HG03097 (cell line): ENCODE results near the gene SLC1A5.
"Not testable (repeated sequence)": the region's sequence is repeated elsewhere in the genome, so short reads cannot be mapped to it uniquely, and the experiment has no call there.

Experiments
- ATAC-seq: cut with Tn5 transposase; IDR thresholded peaks from one replicate; pipeline ENCODE4 v1.9.1; 2021; ENCODE audit not compliant: unreplicated experiment, low FRiP score

SLC1A5 gene

DNA sequence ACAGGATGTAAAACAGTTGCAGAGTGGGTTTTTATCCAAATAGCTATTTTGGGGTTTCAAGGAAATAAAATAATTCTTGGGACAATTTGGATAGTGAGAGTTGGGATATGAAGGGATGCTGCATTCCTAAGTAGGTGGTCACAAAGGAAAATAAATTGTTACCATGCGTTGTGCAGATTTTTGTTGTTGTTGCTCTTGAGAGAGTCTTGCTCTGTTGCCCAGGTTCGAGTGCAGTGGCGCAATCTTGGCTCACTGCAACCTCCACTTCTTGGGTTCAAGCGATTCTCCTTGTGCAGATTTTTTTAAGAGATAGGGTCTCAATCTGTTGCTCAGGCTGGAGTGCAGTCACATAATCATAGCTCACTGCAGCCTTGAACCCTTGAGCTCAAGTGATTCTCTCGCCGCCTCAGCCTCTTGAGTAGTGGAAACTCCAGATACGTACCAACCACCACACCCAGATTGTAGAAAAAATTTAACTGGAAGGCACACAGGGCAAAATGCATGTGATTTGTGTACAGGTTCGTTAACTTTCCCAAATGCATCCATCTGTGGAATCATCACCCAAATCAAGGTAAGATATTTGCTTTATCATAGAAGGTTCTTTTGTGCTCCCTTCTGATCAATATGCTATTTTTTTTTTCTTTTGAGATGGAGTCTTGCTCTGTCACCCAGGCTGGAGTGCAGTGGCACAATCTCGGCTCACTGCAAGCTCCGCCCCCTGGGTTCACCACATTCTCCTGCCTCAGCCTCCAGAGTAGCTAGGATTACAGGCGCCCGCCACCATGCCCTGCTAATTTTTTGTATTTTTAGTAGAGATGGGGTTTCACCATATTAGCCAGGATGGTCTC, 16.0 kb downstream of the SLC1A5 start:
- ATAC-seq, result no peak

DNA sequence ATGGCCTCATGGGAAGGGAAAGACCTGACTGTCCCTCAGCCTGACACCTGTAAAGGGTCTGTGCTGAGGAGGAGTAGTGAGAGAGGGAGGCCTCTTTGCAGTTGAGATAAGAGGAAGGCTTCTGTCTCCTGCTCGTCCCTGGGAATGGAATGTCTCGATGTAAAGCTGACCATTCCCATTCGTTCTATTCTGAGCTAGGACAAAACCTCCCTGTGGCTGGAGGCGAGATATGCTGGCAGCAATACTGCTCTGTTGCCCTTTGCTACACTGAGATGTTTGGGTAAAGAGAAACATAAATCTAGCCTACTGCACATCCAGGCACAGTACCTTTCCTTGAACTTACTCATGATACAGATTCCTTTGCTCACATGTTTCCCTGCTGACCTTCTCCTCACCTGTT, 19.6 kb downstream of the SLC1A5 start:
- not testable (repeated sequence) for ATAC-seq

DNA sequence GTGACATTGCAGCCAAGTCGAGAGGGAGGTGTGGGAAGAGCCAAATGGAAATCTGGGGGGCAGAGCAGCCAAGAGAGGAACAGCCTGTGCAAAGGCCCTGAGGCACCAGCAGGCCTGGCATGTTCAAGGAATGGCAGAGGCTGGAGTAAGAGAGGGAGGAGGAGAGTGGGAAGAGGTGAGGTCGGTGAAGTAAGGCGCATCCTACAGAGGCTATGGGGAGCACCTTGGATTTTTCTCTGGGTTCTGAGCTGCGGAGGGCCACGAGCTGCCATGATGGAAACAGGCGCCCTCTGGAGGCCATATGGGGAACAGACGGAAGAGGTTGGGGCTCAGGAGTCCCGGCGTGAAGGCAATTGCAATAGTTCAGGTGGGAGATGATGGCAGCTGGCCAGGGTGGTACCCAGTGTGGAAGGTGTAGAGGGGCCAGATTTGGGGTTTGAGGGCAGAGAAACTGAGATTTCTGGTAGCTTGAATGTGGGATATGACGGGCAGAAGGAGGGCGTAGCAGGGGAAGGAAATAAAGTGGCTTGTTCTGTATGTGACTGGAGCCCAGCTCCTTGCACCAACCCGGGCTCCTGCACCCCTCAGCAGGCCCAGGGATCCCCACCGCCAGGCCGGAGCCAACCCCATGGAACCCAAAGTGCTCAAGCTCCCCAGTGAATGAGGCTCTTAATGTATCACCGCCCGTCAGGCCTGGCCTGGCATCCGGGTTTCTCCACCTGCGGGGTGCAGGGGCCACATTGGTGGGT, 21.7 kb downstream of the SLC1A5 start:
- no peak for ATAC-seq

DNA sequence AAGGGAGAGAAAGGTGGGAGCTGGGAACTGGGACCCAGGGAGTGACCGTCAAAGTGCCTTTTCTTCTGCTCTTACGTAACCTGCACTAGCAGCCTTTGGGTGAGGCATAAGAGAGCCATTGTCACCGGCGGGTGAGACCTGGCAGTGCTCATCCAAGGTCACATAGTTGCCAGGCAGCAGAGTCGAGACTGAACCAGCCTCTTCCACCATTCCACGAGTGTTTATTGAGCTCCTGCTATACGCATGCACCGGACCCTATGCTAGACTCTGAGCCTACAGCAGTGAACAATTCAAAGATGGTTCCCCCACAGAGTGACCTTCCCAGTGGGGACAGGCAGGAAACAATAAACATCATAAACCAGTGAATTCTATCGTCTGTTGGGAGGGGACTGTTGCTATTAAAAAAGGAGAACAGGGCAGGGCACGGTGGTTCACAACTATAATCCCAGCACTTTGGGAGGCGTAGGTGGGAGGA, 23.5 kb downstream of the SLC1A5 start:
- ATAC-seq, result no peak

DNA sequence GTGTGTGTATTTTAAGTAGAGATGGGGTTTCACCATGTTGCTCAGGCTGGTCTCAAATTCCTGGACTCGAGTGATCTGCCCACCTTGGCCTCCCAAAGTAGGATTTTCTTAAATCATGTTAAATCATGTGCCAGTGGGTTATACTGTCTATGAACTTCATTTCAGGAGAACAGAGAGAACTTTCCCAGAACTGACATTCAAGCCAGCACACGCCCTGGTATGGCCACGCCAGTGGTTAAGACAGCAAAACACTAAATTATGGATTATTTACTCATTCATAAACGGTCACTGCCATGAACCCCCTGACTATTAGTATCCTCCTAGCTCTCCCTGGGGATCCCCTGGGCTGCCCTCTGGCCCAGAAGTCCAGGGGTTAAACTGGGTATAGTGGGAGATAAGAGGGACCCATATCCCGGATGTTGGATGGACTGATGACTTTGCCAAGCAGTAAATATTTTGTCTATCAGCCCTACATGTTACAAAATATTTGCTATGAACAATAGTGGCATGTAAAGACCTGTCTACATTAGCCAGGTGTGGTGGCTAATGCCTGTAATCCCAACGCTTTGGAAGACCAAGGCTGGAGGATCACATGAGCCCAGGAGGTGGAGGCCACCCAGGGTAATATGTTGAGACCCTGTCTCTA, 26.0 kb downstream of the SLC1A5 start:
- ATAC-seq, result no peak

DNA sequence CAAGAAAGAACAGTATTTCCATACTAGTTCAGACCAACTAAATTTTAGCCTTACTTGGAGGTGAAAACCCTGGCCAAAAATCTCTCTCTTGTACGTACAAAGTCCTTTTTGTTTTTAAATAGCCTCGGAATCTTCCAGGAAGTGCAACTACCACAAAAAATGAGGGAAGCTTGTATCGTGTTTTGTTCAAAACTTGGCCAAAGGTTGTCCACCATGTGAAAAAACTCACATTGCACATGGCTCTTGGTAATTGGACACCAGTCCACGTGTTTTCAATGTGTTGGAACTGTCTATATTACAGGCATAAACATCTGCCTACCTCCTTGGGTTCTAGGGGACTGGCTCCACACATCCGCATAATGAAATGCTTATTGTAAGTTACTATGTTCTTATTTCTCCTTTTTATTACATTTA, 27.0 kb downstream of the SLC1A5 start:
- ATAC-seq, result no peak

DNA sequence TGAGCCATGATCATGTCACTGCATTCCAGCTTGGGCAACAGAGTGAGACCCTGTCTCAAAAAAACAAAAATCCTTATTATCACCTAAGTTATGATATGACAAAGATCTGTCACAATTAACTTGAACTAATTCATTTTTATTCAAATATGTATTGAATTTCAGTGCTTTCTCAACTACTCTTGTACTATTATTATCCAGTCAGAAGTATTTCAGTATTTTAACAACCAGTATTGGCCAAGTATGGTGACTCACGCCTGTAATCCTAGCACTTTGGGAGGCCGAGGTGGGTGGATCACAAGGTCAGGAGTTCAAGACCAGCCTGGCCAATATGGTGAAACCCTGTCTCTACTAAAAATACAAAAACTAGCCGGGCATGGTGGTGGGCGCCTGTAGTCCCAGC, 27.5 kb downstream of the SLC1A5 start:
- ATAC-seq, result not testable (repeated sequence)

DNA sequence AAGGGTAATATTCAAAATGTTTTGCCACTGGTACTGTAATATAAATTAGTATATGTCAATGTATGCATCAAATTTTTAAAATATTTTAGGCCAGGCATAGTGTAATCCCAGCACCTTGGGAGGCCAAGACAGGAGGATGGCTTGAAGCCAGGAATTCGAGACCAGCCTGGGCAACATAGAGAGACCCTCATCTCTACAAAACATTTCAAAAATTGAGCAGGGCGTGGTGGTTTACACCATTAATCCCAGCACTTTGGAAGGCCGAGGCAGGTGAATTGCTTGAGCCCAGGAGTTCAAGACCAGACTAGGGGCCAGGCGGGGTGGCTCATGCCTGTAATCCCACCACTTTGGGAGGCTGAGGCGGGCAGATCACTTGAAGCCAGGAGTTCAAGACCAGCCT, 28.0 kb downstream of the SLC1A5 start:
- ATAC-seq, result no peak

DNA sequence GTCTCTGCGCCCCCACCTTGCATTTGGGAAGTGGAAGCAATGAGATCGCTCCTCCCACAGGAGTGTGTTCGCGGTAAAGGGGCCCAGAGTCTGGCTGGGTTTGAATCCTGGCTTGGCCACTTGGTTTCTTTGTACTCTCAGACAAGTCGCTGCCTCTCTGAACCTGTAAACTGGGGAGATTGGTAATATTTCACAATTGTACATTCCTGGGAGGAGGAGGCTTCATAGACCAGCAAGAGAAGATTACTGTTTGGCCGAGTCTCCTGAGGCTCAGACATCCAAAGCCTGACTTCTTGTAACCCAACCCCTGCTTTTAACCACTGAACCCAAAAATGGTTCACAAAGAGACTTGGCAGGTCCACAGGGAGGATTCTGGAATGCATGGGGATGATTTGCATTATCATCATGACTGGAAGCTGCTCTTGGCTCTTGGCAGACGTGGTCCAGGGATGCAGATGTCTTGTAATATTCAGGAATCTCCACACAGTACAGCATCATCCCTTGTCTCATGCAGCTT, 28.5 kb downstream of the SLC1A5 start:
- no peak for ATAC-seq

DNA sequence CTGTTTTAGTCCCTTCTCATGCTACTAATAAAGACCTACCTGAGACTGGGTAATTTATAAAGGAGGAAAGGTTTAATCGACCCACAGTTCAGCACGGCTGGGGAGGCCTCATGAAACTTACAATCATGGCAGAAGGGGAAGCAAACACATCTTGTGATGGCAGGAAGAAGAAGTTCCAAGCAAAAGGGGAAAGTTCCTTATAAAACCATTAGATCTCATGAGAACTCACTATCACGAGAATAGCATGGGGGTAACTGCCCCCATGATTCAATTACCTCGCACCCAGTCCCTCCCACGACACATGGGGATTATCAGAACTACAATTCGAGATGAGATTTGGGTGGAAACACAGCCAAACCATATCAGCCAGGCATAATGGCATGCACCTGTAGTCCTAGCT, 29.2 kb downstream of the SLC1A5 start:
- no peak for ATAC-seq

DNA sequence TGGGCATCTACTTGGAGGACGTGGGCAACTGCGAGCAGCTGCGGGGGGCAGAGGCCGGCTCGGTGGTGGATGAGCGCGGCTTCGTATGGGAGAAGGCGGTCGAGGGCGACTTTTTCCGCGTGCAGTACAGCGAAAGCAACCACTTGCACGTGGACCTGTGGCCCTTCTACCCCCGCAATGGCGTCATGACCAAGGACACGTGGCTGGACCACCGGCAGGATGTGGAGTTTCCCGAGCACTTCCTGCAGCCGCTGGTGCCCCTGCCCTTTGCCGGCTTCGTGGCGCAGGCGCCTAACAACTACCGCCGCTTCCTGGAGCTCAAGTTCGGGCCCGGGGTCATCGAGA, 31.9 kb downstream of the SLC1A5 start:
- ATAC-seq, result no peak

DNA sequence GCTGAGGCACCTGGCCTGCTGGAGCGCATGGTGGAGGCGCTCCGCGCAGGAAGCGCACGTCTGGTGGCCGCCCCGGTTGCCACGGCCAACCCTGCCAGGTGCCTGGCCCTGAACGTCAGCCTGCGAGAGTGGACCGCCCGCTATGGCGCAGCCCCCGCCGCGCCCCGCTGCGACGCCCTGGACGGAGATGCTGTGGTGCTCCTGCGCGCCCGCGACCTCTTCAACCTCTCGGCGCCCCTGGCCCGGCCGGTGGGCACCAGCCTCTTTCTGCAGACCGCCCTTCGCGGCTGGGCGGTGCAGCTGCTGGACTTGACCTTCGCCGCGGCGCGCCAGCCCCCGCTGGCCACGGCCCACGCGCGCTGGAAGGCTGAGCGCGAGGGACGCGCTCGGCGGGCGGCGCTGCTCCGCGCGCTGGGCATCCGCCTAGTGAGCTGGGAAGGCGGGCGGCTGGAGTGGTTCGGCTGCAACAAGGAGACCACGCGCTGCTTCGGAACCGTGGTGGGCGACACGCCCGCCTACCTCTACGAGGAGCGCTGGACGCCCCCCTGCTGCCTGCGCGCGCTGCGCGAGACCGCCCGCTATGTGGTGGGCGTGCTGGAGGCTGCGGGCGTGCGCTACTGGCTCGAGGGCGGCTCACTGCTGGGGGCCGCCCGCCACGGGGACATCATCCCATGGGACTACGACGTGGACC, 32.4 kb downstream of the SLC1A5 start:
- ATAC-seq, result no peak

DNA sequence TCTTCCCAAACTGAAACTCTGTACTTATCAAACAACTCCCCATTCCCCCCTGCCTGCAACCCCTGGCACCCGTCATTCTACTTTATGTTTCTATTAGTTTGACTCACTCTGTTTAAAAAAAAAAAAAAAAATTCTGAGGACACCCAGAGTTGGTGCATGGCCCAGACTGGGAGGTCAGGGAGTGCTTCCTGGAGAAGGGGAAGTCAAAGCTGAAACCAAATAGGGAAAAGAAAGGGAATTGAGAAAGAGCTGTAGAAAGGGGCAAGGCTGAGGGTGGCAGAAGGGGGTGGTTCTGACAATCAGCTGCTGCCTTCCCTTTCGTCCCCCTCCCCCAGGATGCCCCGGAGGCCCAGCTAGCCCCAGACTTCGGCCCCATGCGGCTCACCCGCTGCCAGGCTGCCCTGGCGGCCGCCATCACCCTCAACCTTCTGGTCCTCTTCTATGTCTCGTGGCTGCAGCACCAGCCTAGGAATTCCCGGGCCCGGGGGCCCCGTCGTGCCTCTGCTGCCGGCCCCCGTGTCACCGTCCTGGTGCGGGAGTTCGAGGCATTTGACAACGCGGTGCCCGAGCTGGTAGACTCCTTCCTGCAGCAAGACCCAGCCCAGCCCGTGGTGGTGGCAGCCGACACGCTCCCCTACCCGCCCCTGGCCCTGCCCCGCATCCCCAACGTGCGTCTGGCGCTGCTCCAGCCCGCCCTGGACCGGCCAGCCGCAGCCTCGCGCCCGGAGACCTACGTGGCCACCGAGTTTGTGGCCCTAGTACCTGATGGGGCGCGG, 33.1 kb downstream of the SLC1A5 start:
- no peak for ATAC-seq

DNA sequence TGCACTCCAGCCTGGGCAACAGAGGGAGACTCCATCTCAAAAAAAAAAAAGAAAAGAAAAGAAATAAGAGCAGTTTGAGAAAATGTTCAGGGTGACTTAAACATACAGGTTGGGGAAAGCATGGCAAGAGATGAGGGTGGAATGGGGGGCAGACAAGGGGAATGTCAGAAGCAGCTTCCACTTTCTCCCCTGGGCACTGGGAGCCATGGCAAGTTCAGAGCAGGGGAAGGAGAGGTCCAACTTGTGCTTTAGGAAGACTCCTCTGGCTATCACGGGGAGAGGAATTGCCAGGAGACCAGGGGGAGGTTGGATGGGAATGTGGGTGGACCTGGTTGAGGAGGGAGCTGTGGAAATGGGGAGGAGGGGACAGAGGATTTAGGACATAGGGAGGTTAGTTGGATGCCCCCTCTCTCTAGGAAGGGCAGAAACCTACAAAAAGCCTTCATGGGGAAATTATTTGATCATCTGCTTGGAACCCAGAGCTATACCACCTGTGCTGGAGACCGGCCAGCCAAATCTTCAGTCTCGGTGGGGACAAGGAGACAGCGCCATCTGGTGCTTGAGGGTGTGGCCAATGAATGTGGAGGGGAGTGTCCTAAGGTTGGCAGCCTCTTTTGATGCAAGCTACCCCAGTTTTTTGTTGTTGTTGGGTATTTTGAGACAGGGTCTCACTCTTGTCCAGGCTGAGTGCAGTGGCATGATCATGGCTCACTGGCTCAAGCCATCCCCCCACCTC, 34.8 kb downstream of the SLC1A5 start:
- ATAC-seq, result no peak

DNA sequence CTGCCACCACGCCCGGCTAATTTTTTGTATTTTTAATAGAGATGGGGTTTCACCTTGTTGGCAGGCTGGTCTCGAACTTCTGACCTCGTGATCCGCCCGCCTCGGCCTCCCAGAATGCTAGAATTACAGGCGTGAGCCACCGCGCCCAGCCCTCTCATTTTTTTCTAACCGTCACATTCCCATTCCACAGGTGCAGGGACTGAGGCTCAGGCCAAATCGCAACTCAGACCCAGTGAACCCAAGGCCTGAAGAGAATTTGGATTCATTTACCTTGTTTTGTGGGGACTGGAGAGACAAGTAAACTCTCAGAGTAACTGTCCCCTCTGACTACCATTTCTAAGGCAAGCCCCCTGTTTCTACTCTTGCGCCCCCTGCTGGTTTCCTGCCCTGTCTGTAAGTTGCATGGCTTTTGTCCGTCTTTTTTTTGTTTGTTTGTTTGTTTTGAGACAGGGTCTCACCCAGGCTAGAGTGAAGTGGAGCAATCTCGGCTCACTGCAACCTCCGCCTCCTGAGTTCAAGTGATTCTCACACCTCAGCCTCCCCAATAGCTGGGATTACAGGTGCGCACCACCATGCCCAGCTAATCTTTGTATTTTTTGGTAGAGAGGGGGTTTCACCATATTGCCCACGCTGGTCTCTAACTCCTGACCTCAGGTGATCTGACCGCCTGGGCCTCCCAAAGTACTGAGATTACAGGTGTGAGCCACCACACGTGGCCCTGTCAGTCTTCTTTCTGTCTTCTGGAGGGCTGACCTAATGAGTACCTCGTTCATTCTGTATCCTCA, 39.9 kb downstream of the SLC1A5 start:
- ATAC-seq, result no peak

DNA sequence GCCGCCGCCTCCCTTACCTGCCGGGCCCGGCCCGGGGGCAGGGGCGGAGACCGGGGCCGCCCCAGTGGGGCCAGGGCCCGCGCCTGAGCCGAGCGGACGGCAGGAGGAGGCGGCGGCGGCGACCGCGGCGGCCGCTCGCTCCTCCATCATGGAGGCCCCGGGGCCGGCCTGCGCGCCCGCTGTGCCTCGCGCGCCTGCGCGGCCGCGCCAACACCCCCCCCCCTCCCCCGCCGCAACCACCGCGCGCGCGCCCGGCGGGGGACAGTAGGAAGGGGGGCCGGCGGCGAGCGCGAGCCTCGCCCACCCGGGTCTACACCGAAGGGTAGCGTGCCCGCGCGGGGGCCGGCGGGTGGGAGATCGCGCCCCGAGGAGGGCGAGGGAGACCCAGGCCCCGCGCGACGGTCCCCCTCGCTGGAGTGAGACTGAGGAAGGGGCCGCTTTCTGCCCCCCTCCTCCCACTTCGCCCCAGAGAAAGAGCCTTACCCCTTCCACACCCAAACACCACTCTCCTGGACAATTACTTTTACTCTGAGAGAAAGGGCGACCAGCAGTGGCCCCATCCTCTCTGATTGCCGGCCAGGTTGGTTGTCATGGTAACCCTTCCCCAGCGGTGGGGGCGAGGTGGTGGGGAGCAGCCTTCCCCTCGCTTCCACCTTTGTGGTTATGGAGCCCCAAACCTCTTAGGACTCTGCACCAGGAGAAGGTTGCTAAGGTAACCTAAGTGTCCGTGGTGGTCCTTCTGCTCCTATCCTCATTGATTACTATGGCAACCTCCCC, 41.9 kb downstream of the SLC1A5 start, which contains the start of gene STRN4:
Gene STRN4, minus strand, starts transcription at position 170 of the 777 bp plus-strand sequence. Its CDS starts 20 bp downstream, at position 150.
- ATAC-seq, result peak; percentile 43

DNA sequence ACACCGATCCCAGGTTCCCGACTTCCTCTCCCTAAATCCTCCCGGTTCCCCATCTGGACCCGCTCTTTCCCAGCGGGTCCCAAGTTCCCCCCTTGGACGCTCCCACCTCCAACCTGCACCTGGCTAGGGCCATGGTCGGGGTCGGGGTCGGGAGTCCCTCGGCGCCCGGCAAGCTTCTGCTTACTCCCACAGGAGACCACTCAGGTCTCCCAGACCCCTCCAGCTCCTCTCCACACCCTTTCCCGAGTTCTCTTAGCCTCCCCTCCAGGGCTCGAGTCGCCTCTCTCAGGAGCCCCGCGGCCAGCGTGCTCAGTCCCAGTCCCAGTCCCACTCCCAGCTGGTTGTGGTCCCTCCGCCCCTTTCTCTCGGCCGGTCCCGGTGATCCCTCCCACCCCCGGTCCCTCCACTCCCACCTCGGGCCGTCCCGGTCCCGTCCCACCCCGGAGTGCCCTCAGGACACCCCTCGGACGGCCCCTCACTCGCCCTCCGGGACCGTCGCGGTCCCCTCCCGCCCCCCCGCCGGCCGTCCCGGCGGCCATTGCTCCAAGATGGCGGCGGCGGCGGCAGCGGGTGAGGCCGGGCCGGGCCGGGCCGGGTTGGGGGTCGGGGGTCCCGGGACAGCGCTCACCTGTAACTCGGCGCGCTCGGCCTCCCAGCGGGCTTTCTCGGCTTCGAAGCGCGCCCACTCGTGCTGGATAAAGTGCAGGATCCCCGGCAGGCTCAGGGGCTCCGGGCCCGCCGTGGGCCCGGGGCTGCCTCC, 42.7 kb downstream of the SLC1A5 start, which contains the start of gene FKRP:
Gene FKRP, plus strand, starts transcription at position 537 of the 760 bp plus-strand sequence. CDS start 9,394 bp downstream, outside the sequence.
- ATAC-seq, result peak; percentile 45
